Glomerular visceral epithelial cell (primary cell): ENCODE data around the gene SLC16A14.
"Not testable (repeated sequence)": the region's sequence is repeated elsewhere in the genome, so short reads cannot be mapped to it uniquely, and the experiment has no call there.

Source experiments
- DNase-seq: peaks from one replicate; pipeline ENCODE4 v3.0.0-alpha.2; 2016; ENCODE audit errors: extremely low spot score

Gene SLC16A14

GRCh38 chr2:230068651-230069055, at the start of gene SLC16A14:
TSS of gene SLC16A14 (minus strand) at chr2:230068924. CDS start at chr2:230059352, 9,572 bp downstream.
- DNase-seq = peak; percentile 40

GRCh38 chr2:230106771-230107170, 38.0 kb upstream of the SLC16A14 start:
- DNase-seq = no peak

DNA sequence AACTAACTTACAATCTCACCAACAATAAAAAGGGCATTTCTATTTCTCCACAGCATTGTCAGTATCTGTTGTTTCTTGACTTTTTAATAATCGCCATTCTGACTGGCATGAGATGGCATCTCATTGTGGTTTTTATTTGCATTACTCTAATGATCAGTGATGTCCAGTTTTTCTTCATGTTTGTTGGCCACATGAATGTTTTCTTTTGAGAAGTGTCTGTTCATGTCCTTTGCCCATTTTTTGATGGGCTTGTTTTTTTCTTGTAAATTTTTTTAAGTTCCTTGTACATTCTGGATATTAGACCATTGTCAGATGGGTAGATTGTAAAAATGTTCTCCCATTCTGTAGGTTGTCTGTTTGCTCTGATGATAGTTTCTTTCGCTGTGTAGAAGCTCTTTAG, 33.2 kb upstream of the SLC16A14 start:
- DNase-seq = not testable (repeated sequence)

GRCh38 chr2:230097841-230098240, 29.1 kb upstream of the SLC16A14 start:
- no peak for DNase-seq

- DNase-seq = no peak
Observed at GRCh38 chr2:230097424-230097823, 28.7 kb upstream of the SLC16A14 start.

DNA sequence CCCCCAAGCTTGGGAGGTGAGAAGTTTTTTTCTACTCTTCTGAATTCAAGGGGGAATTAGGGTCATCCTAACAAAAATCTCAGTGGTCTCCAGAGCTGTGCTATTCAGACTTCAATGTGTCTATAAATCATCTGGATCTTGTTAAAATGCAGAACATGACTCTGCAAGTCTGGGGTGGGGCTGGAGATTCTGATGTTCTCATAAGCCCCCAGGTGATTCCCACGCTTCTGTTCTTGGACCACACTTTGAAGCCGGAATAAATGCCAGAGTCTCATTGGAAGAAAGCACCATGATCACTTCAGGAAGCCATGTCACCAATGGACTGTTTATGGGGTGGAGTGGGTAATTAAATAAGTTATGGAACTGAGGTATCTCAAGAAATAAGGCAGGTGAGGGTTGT, 22.2 kb upstream of the SLC16A14 start:
- DNase-seq = no peak

DNA sequence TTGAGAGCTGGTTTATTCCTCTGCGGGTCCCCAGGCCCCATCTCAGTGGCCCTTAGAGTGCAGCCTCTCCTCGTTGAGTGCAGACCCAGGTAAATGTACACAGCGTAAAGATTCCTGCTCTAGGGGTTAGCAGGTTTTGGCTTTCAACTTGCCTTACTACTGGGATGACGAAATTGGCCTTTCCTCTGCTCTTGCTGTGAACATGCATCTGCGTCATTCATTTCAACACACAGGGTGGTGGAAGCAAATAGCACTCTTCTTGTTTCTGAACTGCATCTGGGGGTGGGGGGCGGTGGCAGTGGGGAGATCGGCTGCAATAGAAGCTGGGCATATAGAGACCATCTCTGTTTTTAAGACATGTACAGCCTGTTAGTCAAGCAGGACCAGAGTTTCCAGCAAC, 16.5 kb upstream of the SLC16A14 start:
- no peak for DNase-seq

GRCh38 chr2:230077851-230078547, 9.3 kb upstream of the SLC16A14 start:
- DNase-seq = no peak

GRCh38 chr2:230076819-230077218, 8.1 kb upstream of the SLC16A14 start:
- DNase-seq = no peak

- DNase-seq = no peak
Observed at GRCh38 chr2:230075988-230076631, 7.4 kb upstream of the SLC16A14 start.

DNA sequence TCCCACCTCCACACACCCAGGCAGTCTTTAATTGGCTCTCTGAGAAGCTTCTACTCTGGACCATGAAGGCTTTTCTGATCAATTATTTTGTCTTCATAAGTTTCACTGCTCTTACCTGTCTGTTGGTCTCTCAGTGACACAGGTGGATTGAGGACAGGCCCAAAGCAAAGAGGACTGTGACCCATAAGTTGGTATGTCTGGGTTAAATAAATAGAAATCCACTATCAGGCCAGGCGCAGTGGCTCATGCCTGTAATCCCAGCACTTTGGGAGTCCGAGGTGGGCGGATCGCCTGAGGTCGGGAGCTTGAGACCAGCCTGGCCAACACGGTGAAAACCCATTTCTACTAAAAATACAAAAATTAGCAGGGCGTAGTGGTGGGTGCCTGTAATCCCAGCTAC, 2.7 kb upstream of the SLC16A14 start:
- no peak for DNase-seq

- DNase-seq = no peak
Observed at GRCh38 chr2:230069402-230069801, 678 bp upstream of the SLC16A14 start.

DNA sequence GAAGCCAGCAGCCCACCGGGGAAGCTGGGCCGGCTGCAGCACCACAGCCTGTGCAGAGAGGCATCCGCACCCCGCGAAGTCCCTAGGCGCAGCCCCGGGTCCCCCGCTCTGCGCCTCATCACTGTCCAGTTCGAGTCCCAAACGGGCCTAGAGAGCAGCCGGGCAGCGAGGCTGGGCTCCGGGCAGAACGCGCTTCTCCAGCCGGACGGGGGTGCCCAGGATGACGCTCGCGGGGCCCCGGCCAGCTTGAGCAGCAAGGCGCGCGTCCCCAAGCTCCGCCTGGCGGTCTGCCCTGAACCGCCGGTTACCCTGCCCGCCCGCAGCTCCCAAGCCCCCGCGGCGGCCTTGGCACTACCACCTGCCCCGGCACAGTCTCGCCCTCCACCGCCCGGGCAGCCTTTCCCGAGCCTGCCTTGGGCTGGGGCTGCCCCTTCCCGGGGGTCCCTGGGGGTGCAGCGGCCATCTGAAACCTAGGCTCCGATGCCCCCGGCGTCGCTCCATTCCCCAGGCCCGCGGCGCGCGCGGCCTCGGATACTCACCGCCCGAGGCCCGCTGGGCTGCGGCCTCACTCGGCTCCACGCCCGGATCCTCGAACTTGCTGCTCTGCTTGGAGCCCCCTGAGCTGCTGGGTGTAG, 591 bp downstream of the SLC16A14 start:
- peak; percentile 53 for DNase-seq

DNA sequence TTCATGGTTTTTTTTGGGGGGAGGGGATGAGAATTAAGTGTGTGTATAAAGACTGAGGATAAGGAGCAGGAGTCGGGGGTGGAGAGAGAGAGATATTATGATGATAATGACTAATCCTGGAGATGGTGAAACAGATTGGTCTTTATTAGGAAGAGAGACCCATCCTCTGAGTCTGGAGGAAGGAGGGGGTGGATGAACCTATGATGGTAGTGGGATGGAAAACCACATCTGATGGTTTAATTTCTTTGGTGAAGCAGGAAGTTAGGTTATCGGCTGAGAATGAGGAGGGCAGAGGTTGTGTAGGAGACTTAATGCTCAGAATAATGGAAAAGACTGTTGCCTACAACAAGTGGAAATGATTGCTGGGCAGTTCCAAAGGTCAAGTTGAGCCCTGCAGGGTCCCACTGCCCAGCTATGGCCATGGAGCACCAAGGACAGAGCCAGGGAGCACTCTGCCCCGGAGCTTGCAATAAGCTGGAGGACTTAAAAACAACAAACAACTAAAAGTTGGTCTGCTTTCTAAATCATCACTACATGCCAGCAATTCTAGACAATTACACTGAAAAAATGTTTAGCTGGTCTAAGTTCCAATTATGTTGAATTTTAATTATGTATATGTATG, 7.9 kb downstream of the SLC16A14 start:
- no peak for DNase-seq

- peak; percentile 41 for DNase-seq
Observed at GRCh38 chr2:230053753-230054478, 14.8 kb downstream of the SLC16A14 start.

- no peak for DNase-seq
Observed at GRCh38 chr2:230052299-230052698, 16.4 kb downstream of the SLC16A14 start.

GRCh38 chr2:230050136-230050535, 18.6 kb downstream of the SLC16A14 start:
- no peak for DNase-seq

GRCh38 chr2:230048010-230048671, 20.6 kb downstream of the SLC16A14 start:
- DNase-seq = no peak

DNA sequence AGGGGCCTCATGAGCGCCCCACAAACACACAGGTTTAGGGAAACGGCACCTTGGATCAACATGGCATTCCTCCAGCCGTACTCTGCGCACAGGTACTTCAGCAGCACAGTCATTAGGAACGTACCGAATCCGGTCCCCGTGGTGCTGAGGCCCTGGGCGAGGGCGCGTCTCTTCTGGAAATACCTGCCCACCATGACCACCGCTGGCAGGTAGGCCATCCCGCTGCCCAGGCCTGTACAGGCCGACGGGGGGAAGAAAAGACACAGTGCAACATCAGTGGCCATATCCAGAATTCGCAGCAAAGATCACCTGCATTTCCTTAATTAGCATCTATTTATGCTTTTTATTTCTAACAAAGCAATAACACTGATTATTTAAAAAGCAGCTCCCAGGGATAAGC, 22.2 kb downstream of the SLC16A14 start:
- DNase-seq = no peak

GRCh38 chr2:230043461-230043860, 25.3 kb downstream of the SLC16A14 start:
- no peak for DNase-seq

- DNase-seq = no peak
Observed at GRCh38 chr2:230043025-230043424, 25.7 kb downstream of the SLC16A14 start.
